Endometrium (tissue), 2 donors: Measurements from ENCODE around the gene EGFR.
"Not testable (repeated sequence)": the region's sequence is repeated elsewhere in the genome, so short reads cannot be mapped to it uniquely, and the experiment has no call there.

Experiments used
- FAIRE-seq: peaks from 2 replicates; lab custom pipeline; 2012; peaks lifted over from hg19 to GRCh38; lab: Jason Lieb, UNC
- donor health status: control.
- donor health status: control.

The EGFR gene

DNA sequence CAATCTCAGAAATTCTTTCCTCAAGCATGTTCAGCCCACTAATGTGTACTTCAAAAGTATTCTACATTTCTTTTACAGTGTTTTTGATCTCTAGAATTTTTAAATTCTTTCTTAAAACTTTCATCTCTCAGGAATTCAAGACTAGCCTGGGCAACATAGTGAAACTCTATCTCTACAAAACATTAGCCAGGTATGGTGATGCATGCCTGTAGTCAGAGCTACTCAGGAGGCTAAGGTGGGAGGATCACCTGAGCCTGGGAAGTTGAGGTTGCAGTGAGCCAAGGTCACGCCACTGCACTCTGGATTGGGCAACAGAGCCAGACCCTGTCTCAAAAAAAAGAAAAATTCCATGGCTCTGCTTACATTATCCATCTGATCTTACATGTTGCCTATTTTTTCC, 5.0 kb upstream of the EGFR start:
- FAIRE-seq = no peak

DNA sequence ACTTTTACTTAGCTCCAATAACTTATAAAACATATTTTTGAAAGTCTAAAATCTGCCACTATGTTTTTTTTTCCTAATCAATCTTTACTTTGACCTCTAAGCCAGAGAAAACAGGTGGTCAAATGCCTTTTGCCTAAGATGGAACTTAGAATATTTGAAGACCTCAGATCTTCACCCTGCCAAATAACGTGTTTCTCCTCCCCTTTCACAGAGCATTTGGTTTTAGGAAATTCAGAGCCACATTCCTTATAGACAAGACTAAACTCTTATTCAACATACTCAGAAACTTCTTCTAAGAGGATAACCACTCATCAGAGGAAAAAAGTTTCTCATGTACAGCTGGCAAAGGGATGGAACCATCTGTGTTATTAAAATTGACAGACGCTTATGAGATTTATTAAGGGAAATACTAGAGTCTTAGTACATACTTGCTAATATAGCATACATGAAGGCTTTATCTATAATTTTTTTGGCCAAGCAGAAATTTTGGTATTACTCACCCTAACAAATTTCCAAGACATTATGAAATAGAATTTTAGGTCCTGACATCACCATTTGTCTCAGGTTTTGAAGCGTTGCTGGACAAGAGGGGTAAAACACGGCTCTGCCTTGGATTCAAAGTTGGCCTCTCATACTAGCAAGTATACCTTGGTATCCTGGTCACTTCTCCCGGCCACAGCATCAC, 2.6 kb upstream of the EGFR start:
- FAIRE-seq = no peak

DNA sequence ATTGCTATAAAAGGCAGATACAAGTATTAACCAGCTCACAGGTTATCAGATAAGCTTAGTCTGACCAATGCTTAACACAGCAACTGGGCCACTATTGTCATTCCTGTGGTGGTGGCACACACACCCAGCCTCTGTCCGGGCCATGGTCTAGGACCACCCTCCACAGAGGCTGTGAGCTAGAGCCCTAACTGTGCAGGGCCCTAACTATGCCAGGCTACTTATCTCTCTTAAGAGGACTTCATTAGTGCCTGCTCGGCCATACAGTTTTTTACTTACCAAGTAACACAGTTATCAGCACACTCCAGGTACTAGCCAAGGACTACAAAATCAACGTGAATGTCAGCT, 2.1 kb upstream of the EGFR start:
- no peak for FAIRE-seq

DNA sequence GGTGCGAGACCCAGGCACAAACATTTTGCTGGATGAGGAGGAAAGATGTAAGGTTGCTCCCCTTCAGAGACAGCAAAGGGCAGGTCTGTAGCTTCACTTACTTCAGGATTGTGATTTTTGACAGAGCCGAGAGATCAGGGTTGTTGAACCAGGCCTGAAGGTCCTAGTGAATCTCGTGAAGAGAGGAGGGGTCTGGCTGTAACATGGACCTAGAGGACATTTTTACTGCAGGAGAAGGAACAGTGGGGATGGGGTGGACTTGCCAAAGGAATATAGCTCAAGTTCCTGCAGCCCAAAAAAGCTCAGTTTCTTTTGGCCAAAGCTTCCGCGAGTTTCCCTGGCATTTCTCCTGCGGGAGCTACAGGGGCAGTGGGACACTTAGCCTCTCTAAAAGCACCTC, 976 bp upstream of the EGFR start:
- no peak for FAIRE-seq

DNA sequence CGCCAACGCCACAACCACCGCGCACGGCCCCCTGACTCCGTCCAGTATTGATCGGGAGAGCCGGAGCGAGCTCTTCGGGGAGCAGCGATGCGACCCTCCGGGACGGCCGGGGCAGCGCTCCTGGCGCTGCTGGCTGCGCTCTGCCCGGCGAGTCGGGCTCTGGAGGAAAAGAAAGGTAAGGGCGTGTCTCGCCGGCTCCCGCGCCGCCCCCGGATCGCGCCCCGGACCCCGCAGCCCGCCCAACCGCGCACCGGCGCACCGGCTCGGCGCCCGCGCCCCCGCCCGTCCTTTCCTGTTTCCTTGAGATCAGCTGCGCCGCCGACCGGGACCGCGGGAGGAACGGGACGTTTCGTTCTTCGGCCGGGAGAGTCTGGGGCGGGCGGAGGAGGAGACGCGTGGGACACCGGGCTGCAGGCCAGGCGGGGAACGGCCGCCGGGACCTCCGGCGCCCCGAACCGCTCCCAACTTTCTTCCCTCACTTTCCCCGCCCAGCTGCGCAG, 424 bp downstream of the EGFR start:
- no peak for FAIRE-seq

GRCh38 chr7:55019691-55020465, 1.1 kb downstream of the EGFR start:
- no peak for FAIRE-seq

DNA sequence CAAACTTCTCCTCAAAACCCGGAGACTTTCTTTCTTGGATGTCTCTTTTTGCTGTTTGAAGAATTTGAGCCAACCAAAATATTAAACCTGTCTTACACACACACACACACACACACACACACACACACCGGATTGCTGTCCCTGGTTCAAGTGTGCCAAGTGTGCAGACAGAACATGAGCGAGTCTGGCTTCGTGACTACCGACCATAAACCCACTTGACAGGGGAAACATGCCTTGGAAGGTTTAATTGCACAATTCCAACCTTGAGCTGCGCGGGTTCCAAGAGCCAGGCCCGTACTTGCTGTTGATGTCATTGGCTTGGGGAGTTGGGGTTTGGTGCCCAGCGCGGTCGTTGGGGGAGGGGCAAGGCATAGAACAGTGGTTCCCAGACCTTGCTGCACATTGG, 1.7 kb downstream of the EGFR start:
- no peak for FAIRE-seq

DNA sequence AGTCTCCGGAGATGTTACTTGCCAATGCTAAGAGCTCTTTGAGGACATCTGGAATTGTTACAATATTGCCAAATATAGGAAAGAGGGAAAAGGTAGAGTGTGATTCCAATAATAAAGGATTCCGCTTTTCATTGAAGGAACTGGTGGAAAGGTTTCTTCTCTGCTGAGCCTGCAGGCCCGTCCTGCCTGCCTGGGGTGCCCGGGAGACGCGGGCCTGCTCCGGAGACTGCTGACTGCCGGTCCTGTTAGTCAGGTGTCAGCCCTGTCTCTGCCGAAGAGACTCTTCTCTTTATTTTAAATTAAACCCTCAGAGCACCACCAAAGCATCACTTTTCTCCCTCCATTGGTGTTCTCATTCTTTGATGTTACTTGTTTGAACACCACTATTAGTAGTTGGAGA, 2.2 kb downstream of the EGFR start:
- no peak for FAIRE-seq

- no peak for FAIRE-seq
These were observed 3.5 kb downstream of the EGFR start for GRCh38 chr7:55022002-55022985.

DNA sequence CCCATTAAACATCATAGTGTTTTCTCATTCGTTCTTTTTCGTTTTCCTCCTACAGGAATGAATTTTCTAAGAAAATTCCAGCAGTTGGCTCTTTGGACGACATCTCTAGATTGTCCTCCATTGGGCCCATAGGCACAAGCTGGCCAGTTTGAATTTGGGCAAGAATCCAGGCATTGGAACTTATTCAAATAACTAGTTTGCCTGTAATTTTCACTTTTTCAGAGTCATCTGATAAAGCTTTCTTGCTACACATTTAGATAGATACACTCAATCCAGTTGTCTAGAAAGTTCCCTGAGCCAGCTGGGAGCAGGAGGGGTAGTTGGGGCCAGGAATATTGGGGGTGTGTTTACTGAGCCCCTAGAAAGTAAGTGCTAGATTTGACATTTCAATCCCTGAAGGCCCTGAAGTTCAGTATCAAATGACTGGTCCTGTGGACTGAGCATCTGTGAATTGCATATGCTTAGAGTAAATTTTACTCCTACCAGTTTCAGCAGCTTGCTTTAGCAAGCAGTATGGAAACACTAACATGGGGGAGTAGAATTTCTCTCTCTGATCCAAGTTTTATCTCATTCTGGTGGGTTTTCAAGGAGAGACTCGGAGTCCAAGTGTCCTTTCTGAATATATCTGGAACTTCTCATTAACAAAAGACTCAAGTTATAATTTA, 5.2 kb downstream of the EGFR start:
- FAIRE-seq = no peak

- FAIRE-seq = no peak
These were observed 6.0 kb downstream of the EGFR start for GRCh38 chr7:55024776-55025175.

- FAIRE-seq = no peak
These were observed 7.4 kb downstream of the EGFR start for GRCh38 chr7:55026086-55026790.

DNA sequence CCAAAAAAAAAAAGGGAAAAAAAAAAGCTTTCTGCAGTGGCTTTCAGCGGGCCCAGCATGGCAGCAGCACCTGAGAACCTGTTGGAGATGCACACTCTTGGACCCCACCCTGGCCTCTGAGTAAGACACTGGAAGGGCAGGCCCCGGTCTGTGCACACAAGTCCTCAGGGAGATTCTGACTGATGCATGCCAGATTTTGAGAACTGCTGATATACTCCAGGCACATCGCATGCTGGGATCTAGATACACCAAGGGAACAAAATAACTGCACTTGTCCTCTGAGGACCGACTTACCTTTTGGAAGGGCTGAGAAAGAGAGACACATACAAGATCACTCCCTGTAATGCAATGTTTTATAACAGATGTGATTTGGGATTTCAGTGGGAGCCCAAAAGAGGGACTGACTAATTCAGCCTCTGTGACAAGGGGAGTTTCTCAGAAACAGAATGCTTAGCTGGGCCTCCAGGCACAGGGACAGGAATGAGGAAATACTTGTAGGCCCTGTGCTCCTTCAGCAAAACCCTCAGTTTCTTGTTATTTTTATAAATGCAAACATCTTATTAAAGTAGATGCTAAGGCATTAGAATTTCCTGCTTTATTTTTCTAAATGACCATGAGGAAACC, 8.2 kb downstream of the EGFR start:
- no peak for FAIRE-seq

DNA sequence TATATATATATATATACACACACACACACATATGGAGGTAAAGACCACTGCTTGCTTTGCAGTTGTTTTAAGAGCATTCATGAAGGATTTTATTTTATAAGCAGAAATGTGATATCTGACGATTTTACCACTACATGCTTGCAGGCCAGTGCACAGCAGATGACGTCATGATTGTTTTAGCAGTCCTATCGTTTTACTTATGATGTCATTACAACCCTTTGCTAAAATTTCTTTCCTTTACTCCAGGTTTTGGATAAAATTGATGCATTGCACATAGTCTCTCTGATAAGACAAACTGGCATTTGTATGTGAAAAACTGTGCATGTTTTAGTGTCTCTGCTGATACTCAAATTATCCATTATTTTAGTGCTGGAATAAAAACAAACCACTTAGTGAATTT, 9.2 kb downstream of the EGFR start:
- no peak for FAIRE-seq

- FAIRE-seq = no peak
These were observed 11.5 kb downstream of the EGFR start for GRCh38 chr7:55030314-55030713.

DNA sequence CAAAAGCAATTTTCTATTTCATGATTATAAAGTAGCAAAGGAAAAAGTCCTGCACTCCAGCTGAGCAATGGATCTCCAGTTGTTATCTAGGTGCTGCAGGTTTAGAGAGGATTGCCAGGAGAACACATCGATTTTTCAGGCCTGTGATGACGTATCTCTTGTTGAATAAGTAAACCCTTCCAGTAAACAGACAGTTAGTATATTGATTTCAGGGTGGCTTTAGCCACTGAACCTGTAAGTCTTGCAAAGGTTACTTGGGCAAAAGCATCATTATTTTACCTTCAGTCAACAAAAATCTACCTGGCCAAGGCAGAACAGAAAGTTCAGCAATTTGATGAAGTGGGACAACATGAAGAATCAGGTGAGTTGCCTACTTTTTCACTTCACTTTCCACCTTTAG, 12.3 kb downstream of the EGFR start:
- FAIRE-seq = no peak

DNA sequence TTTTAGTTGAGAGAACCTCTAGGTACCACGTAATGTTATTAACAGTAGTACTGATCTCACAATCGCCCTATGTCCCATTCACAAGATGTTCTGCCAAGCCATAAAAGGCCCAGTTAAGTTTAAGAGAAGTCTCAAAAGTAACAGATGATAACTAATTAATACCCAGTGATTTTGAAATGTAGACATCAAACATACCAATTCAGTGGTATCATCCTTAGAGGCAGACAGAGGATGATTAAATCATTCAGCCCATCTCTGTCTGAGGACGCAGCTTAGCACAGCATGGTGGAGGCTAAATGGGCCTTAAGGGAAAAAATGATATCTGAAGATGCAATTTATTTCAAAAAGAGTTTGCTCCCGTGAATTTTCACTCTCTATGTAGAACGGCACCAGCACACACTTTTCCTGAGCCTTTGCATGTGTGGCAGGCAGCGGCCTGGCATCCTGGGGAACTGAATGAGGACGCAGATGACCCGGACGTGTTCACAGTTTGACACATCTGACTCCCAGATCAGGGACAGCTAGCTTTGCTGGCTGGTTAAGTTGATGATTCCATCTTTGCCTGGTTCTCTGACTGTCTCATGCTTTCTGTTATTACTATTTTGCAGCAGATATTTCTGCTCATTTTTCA, 13.4 kb downstream of the EGFR start:
- no peak for FAIRE-seq

DNA sequence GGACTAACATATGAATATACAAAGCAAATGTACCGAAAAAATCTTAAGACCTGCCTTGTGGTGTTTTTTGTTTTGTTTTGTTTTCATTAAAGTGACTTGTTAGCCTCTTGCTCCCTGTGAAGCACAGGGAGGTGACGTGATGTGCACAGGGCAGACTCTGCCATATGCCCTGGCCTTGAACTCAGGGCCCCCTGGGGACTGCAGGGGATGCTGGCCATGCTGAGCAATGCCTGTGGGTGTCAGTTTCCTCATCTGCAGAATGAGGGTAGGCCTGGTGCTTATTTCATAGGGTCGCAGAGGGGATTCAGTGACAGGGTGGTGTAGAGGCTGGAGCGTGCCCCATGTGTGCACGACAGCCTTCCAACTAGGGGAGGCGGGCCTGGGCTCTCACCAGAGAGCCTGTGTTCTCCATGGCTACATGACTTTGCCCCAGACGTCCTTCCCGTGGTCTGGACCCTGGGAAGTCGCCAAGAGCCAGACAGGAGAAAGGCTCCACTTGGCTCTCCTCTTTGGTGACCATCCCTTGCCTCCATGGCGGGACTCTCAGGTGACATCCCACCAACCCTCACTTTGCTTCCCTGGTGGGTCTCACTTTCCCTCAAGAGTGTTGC, 14.5 kb downstream of the EGFR start:
- FAIRE-seq = no peak

DNA sequence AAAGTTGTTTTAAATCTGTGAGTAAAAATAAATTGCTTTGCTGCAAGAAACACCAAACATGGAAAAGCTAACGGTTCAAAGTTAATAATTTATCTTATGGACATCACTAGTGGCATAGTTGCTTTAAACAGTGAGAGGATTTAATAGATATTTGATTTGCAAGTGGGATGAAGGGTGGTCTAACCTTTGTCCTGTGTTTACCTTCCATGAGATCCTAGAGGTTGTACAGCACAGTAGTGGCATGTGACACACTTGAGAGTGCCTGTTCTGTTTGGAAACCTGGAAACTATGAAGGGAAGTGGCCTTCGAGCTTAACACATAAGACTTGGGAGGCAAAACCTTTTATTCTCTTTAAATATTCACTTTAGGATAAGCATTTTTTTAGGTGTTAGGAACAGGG, 16.0 kb downstream of the EGFR start:
- no peak for FAIRE-seq

GRCh38 chr7:55035410-55035809, 16.6 kb downstream of the EGFR start:
- not testable (repeated sequence) for FAIRE-seq
